C4-2B (cell line): ENCODE data around the gene MESD.

Experiments
- H3K27ac ChIP-seq: fragments of 450-650 bp; 2 replicates; pipeline ENCODE4 v1.5.1; 2017
- CTCF ChIP-seq: fragments of 450-650 bp; conservative IDR thresholded peaks from 2 replicates; pipeline ENCODE4 v1.5.1; 2017; ENCODE audit warnings: mild to moderate bottlenecking
- ZFX ChIP-seq: fragments of 450-650 bp; IDR thresholded peaks from 2 replicates; pipeline ENCODE4 v1.6.1; 2017

Gene MESD

GRCh38 chr15:81031203-81031602 lies 41.6 kb upstream of the MESD start:
- no peak overlapping the region for H3K27ac ChIP-seq
- TF ChIP-seq ZFX, result no peak
- TF ChIP-seq CTCF, result no peak

GRCh38 chr15:81030301-81030750 lies 40.7 kb upstream of the MESD start:
- no peak overlapping the region for H3K27ac ChIP-seq
- TF ChIP-seq CTCF (no peak), ZFX (no peak)

GRCh38 chr15:81029414-81030300 lies 40.0 kb upstream of the MESD start:
- no peak overlapping the region for H3K27ac ChIP-seq

GRCh38 chr15:81026836-81027599 lies 37.4 kb upstream of the MESD start:
- no peak overlapping the region for H3K27ac ChIP-seq
- TF ChIP-seq ZFX (no peak), CTCF (no peak)

More at GRCh38 chr15:81029414-81030300, 40.0 kb upstream of the MESD start:
- TF ChIP-seq ZFX (no peak), CTCF (no peak)

GRCh38 chr15:81025721-81026370 lies 36.2 kb upstream of the MESD start:
- no peak for TF ChIP-seq CTCF
- TF ChIP-seq ZFX, result no peak
- no peak overlapping the region for H3K27ac ChIP-seq

GRCh38 chr15:81024936-81025335 lies 35.3 kb upstream of the MESD start:
- TF ChIP-seq CTCF (no peak), ZFX (no peak)
- no peak overlapping the region for H3K27ac ChIP-seq
